Small intestine (tissue), 7 donors: ENCODE results near the gene ABT1. TPM values are rescaled to one million over a fixed set of nuclear protein-coding genes. Genes with fewer than 3 reads are reported as not detected.

ENCODE experiments used
- DNase-seq, 2 donors: peaks; one replicate each; pipeline versions ENCODE4 v3.0.0 to v3.0.0-alpha.2; 2013
- FAIRE-seq: peaks from 2 replicates; lab custom pipeline; 2012; peaks lifted over from hg19 to GRCh38; lab: Jason Lieb, UNC
- H3K27ac ChIP-seq, 3 donors: one replicate each; pipeline ENCODE4 v1.5.1; 2013; ENCODE audit warnings: low read length in 2 of 3, mild to moderate bottlenecking in 2 of 3, control low read depth in 1 of 3, inconsistent platforms in 1 of 3, low read depth in 1 of 3, moderate library complexity in 1 of 3
- H3K27me3 ChIP-seq, 3 donors: one replicate each; pipeline ENCODE4 v1.6.1; 2013; ENCODE audit warnings: low read length in 3 of 3, inconsistent platforms in 1 of 3; ENCODE audit not compliant: control insufficient read depth in 3 of 3, insufficient read depth in 3 of 3
- H3K36me3 ChIP-seq, 3 donors: one replicate each; pipeline ENCODE4 v1.6.1; 2013; ENCODE audit warnings: low read length in 3 of 3, inconsistent platforms in 1 of 3, low read depth in 1 of 3, mild to moderate bottlenecking in 1 of 3, moderate library complexity in 1 of 3; ENCODE audit not compliant: control insufficient read depth in 3 of 3, insufficient read depth in 2 of 3
- H3K4me1 ChIP-seq, 3 donors: one replicate each; pipeline ENCODE4 v1.6.1; 2013; ENCODE audit warnings: low read length in 2 of 3, inconsistent platforms in 1 of 3, low read depth in 1 of 3, mild to moderate bottlenecking in 1 of 3, moderate library complexity in 1 of 3; ENCODE audit not compliant: control insufficient read depth in 3 of 3, insufficient read depth in 2 of 3
- H3K4me3 ChIP-seq, 3 donors: one replicate each; pipeline ENCODE4 v1.5.1; 2013; ENCODE audit warnings: low read length in 3 of 3, control low read depth in 1 of 3, inconsistent platforms in 1 of 3, low read depth in 1 of 3, mild to moderate bottlenecking in 1 of 3, moderate library complexity in 1 of 3
- H3K9me3 ChIP-seq, 2 donors: one replicate each; pipeline ENCODE4 v1.6.1; 2013; ENCODE audit warnings: low read depth in 1 of 2, low read length in 1 of 2; ENCODE audit not compliant: control insufficient read depth in 2 of 2, insufficient read depth in 1 of 2
- WGBS, 3 donors: extraction: QIAGEN DNeasy Blood & Tissue Kit; methylation state at CpG; one replicate each; pipeline ENCODE4 v1.1.7; 2013; 5-methylcytosine and 5-hydroxymethylcytosine counted together
- polyA plus RNA-seq, 4 donors: library from polyadenylated mRNA; stranded (reverse) in 3 of 4; unstranded in 1 of 4; fragments of 200-250 nt in 3 of 4; fragments of 120-200 nt in 1 of 4; gene quantifications; one replicate each; pipeline versions ENCODE4 v1.2.1 to v1.2.3, GENCODE V29; 2013
- donor health status: healthy with polysubstance abuse.
- donor health status: control.
- donor health status: control.
- donor health status: Bipolar disorder and iron deficiency.
- donor health status: healthy.

The ABT1 gene
- polyA plus RNA-seq, 4 donors, result 16.4 to 20.9 (median 17.8) TPM

DNA sequence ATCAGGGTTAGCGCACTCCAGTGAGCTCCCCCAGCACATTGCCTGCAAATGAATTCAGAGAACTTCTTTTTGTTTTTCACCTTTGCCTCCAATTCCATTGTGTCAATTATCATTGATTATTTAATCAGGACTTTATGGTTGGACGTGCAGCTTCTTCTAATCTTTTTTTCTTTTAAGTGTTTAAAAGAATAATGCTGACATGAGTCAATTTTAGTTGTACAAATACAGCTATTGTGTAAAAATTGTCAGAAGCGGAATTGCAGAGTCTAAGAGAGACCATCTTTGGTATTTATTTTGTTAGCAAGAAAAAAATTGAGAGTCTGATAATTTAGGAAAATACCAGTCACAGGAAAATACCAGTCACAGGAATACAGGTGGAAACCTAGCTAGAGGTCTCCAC is 5.5 kb downstream of the ABT1 start:
- Histone ChIP-seq H3K4me3 (no peak overlapping the region), H3K27ac (no peak overlapping the region), H3K4me1 (peaks cover 2 to 6% (median 5%) of the 10 kb centered on the region in 3 donors), H3K36me3 (peaks cover 4 to 10% (median 7%) of the 10 kb centered on the region in 3 donors), H3K27me3 (no peaks in the 10 kb centered on the region), H3K9me3 (no peaks in the 10 kb centered on the region)
- no peak for DNase-seq
- FAIRE-seq, result no peak
- 71 to 84% (median 84%) methylated on average over 3 of the region's 3 CpGs for WGBS, 3 donors

DNA sequence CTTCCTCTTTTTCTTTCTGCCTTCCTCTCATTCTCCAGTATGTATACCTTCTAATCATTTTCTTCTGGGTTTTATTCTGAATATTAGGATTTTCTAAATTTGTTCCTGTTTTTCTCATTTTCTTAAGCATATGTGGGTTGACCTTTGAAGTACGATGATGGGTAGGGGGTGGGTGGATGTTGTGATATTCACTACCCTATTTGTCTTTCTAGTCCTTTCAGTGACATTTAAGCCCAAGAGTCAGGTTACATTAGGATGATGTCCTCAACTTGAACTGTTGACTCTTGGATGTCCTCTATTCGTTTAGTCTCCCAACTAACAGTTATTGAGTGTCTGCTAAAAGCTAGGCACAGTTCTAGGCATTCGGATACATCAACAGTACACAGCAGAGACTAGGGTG is 7.3 kb downstream of the ABT1 start:
- Histone ChIP-seq H3K27ac (no peak overlapping the region), H3K4me3 (no peak overlapping the region), H3K4me1 (no peaks in the 10 kb centered on the region), H3K36me3 (peaks cover 0 to 4% (median 0%) of the 10 kb centered on the region in 3 donors), H3K9me3 (no peaks in the 10 kb centered on the region), H3K27me3 (no peaks in the 10 kb centered on the region)
- no peak for FAIRE-seq
- DNase-seq, result no peak
- 66 to 73% (median 72%) methylated on average over 3 of the region's 3 CpGs for WGBS, 3 donors

DNA sequence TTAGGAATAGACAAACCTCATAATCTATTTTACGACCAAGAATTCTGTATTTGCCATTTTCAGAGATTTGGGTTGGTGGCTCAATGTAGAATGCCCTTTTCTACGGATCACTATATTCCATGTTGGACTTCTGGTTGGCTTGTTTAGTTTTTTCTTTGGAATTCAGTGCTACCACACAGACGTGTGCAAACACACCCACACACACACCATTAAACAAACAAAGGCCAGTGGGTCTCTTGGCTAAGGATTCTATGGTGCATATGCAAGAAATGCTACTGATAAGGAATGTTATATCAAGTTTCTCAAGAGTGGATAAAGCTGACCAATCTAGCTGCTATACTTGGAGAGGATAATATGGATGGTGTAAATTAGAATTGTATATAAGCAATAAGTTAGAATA is 8.0 kb downstream of the ABT1 start:
- FAIRE-seq, result no peak
- H3K36me3 ChIP-seq, result no peaks in the 10 kb centered on the region
- WGBS, 3 donors, result 60 to 63% (median 62%) methylated on average over 3 of the region's 3 CpGs
- no peaks in the 10 kb centered on the region for H3K27me3 ChIP-seq
- no peaks in the 10 kb centered on the region for H3K4me1 ChIP-seq
- DNase-seq, result no peak
- no peaks in the 10 kb centered on the region for H3K9me3 ChIP-seq
- H3K27ac ChIP-seq, result no peak overlapping the region
- H3K4me3 ChIP-seq, result no peak overlapping the region

DNA sequence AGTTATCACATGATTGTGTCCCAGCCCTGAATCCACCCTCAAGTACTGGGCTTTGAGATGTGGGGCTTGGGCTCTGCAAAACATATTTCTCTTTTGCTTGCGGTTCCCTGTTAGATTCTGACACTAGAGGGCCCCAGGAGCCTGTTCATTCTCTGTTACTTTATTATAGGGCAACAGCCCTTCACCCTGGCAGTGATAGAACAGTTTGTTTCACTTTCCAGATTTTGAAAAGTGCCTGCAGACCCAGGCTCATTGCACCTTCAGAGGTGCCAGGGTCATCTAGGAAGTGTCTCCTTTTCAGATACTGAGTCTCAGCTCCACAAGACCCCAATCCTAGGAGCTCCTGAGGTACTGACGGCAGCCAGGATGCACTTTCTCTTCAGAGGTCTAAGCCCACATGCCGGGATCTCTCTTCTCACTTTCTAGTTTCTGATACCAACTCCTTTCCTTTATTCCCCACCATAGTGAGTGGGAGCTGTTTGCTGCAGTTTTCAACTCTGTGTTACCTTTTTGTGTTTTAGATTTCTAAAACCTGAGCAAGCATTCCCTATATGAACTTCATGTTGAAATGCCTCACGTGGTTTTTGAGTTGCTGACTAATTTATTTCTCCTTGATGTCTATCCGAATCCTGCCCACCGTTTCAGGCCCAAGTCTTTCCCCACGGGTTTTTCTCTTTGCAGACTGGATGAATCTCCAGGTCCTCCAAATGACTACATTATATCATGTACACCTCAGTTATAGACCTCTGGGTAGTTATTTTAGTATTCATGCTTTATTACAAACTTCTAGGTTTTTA is 10.9 kb downstream of the ABT1 start:
- Histone ChIP-seq H3K27me3 (peaks cover 0 to 23% (median 4%) of the 10 kb centered on the region in 3 donors), H3K36me3 (no peaks in the 10 kb centered on the region), H3K4me1 (no peaks in the 10 kb centered on the region), H3K9me3 (no peaks in the 10 kb centered on the region), H3K4me3 (peak overlapping the region in 2 of 3 donors; percentile 12 to 30), H3K27ac (no peak overlapping the region)
- DNase-seq, result peak; percentile 74 to 80
- WGBS, 3 donors, result 20 to 46% (median 29%) methylated on average over 7 of the region's 7 CpGs
- no peak for FAIRE-seq

DNA sequence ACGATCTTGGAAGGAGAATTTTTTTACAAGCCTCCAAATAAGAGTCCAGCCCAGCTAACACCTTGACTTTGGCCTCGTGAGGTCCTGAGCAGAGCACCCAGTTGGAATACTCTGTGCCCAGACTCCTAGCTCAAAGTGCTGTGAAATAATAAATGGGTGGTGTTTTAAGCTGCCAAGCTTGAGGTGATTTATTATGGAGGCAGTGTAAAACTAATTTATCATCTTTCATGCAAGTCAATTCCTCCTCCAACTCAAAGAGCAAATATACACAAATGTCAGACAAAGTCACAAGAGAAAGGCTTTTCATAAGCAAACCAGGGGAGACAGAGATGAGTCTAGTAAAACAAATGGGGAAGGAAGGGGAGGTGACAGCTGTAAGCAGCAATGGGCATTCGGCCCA is 12.7 kb downstream of the ABT1 start:
- 59 to 68% (median 60%) methylated on average over 3 of the region's 3 CpGs for WGBS, 3 donors
- no peak overlapping the region for H3K27ac ChIP-seq
- FAIRE-seq, result no peak
- H3K27me3 ChIP-seq, result peaks cover 0 to 41% (median 19%) of the 10 kb centered on the region in 3 donors
- no peak for DNase-seq
- peaks cover 0 to 11% (median 4%) of the 10 kb centered on the region in 3 donors for H3K4me1 ChIP-seq
- no peaks in the 10 kb centered on the region for H3K36me3 ChIP-seq
- no peak overlapping the region for H3K4me3 ChIP-seq
- peaks cover 0 to 2% of the 10 kb centered on the region in 2 donors for H3K9me3 ChIP-seq

DNA sequence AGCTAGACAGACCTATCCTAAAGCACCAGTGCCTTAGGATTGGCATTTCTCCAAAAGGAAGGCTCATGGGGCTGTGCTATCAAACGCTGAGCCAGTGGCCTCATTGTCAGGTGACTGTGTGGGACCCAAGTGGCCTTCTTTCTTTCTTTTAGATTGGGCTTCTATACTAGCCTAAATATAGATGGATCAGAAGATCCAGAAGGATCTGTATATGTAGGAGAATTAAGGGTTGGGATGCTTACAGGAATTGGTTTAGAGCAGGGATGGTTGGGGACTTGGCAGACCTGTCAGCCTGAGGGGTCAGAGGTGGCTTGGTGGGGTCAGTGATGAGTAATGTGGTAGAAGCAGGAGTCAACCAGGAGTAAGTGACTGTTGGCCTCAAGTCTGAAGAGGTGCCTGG is 14.8 kb downstream of the ABT1 start:
- no peak overlapping the region for H3K27ac ChIP-seq
- H3K4me1 ChIP-seq, result peaks cover 0 to 14% (median 4%) of the 10 kb centered on the region in 3 donors
- FAIRE-seq (no peak), DNase-seq (no peak)
- H3K27me3 ChIP-seq, result peaks cover 0 to 48% (median 23%) of the 10 kb centered on the region in 3 donors
- 16 to 46% (median 32%) methylated on average over 1 of the region's 1 CpG for WGBS, 3 donors
- H3K36me3 ChIP-seq, result no peaks in the 10 kb centered on the region
- H3K9me3 ChIP-seq, result peaks cover 0 to 2% of the 10 kb centered on the region in 2 donors
- H3K4me3 ChIP-seq, result no peak overlapping the region

DNA sequence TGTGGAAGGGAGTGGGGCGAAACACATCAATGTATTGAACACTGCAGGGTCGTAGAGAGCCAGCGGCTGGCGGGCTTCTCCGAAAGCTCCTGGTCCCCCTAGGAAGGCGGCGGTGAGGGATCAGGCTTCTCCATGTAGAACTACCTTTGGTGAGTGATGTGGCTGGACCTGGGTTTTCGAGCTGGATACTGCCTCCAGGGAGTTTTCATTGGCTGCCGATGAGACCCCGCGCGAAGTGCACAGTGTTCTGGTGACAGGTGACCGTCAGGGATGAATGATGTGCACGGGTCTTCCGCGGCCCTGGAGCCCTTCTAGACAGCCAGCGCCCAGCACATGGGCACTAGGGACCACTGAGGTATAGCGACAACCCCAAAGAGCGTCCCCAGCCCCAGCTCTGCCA is 16.4 kb downstream of the ABT1 start:
- no peak for DNase-seq
- Histone ChIP-seq H3K36me3 (no peaks in the 10 kb centered on the region), H3K9me3 (peaks cover 0 to 4% of the 10 kb centered on the region in 2 donors), H3K4me3 (no peak overlapping the region), H3K27ac (no peak overlapping the region), H3K4me1 (peaks cover 0 to 14% (median 4%) of the 10 kb centered on the region in 3 donors), H3K27me3 (peaks cover 0 to 48% (median 23%) of the 10 kb centered on the region in 3 donors)
- WGBS, 3 donors, result 35 to 56% (median 48%) methylated on average over 19 of the region's 19 CpGs
- no peak for FAIRE-seq

DNA sequence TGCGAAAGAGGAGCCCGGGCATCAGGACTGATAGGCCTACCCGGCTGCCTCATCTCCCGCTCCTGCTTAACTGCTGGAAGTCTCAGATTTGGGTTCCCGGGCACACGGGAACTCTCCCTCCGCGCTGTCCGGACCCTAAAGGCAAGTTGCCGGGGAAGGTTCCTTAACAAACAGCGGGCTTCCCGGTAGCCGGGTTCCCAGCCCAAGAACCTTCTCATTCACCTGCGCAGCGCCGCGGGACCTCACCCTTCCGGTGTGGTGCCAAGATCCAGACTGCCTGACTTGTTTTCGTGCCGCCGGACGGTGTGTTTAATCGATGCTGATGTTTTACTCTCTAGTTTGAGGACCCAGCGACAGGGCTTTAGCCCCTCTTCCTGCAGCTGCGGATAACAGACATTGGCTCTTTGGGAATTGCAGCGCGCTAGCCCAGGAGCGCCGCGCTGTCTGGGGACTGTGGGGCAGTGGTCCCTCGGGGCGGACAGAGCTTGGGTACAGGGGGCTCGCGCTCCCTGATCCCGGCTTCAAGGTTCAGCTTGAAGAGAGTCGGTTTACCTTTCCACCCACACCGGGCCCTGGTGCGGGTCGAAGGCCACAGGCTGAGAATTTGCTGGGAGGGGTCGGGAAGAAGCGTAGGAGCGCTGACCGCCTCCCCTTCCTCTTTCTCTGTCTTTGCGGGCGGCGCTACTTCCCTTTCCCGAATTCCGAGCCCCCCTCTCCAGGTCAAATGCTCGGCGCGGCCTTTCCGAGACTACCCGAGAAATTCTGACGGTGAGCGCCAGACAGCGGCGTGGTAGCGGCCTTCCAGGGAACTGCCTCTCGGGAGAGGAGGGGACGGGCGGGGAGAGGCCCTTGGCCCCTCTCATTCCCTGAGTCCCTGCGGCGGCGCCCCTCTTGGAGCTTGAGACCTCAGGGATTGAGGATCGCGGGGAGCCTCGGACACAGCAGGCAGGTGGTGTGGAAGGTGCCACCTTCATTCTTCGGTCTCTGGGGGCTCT is 17.2 kb downstream of the ABT1 start:
- DNase-seq (peak; percentile 24 to 53), FAIRE-seq (no peak)
- H3K9me3 ChIP-seq, result peaks cover 0 to 7% of the 10 kb centered on the region in 2 donors
- H3K4me3 ChIP-seq, result peak overlapping the region in 2 of 3 donors; percentile 5 to 36
- peaks cover 0 to 48% (median 23%) of the 10 kb centered on the region in 3 donors for H3K27me3 ChIP-seq
- peaks cover 0 to 14% (median 4%) of the 10 kb centered on the region in 3 donors for H3K4me1 ChIP-seq
- no peaks in the 10 kb centered on the region for H3K36me3 ChIP-seq
- H3K27ac ChIP-seq, result no peak overlapping the region
- WGBS, 3 donors, result 3 to 7% (median 3%) methylated on average over 68 of the region's 68 CpGs
